ENCODE results near the gene ASNSD1.
"Not testable (repeated sequence)": the region's sequence is repeated elsewhere in the genome, so short reads cannot be mapped to it uniquely, and the experiment has no call there.

The ASNSD1 gene

GRCh38 chr2:189683348-189683747 is 22.1 kb downstream of the ASNSD1 start:
- H3K27me3 ChIP-seq (ENCODE audit: control insufficient read depth, insufficient read depth, low read length, poor library complexity, severe bottlenecking): no peaks in the 10 kb centered on the region
- WGBS, 2 experiments: 92 to 97% methylated on average over 1 of the region's 1 CpG
- no peaks in the 10 kb centered on the region for H3K4me1 ChIP-seq (ENCODE audit: control insufficient read depth, insufficient read depth, low read length)
- no peaks in the 10 kb centered on the region for H3K9me3 ChIP-seq (ENCODE audit: control insufficient read depth, low read length)
- H3K36me3 ChIP-seq (ENCODE audit: control insufficient read depth, insufficient read depth, low read length): no peaks in the 10 kb centered on the region
- H3K4me3 ChIP-seq (ENCODE audit: insufficient read depth, low read depth, low read length): no peak overlapping the region
- no peak overlapping the region for H3K27ac ChIP-seq (ENCODE audit: insufficient read depth, low read depth, low read length, poor library complexity, severe bottlenecking)

DNA sequence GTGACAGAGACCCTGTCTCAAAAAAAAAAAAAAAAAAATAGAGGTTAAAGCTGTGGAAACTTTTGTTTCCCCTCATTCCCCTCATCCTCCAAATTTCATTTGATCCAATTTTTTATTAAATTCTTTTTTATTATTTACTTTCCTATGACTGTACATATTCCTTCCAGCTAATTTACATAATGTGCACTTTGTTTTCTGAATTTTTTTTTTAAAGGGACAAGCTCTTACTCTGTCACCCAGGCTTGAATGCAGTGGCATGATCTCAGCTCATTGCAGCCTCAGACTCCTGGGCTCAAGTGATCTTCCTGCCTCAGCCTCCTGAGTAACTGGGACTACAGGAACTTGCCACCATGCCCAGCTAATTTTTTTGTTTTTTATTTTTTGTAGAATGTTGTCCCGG is 23.6 kb downstream of the ASNSD1 start:
- Histone ChIP-seq H3K9me3 (ENCODE audit: control insufficient read depth, low read length) (no peaks in the 10 kb centered on the region), H3K27ac (ENCODE audit: insufficient read depth, low read depth, low read length, poor library complexity, severe bottlenecking) (no peak overlapping the region), H3K4me1 (ENCODE audit: control insufficient read depth, insufficient read depth, low read length) (no peaks in the 10 kb centered on the region), H3K36me3 (ENCODE audit: control insufficient read depth, insufficient read depth, low read length) (no peaks in the 10 kb centered on the region), H3K27me3 (ENCODE audit: control insufficient read depth, insufficient read depth, low read length, poor library complexity, severe bottlenecking) (no peaks in the 10 kb centered on the region), H3K4me3 (ENCODE audit: insufficient read depth, low read depth, low read length) (no peak overlapping the region)
- WGBS, 2 experiments: 70 to 88% methylated on average over 1 of the region's 1 CpG

DNA sequence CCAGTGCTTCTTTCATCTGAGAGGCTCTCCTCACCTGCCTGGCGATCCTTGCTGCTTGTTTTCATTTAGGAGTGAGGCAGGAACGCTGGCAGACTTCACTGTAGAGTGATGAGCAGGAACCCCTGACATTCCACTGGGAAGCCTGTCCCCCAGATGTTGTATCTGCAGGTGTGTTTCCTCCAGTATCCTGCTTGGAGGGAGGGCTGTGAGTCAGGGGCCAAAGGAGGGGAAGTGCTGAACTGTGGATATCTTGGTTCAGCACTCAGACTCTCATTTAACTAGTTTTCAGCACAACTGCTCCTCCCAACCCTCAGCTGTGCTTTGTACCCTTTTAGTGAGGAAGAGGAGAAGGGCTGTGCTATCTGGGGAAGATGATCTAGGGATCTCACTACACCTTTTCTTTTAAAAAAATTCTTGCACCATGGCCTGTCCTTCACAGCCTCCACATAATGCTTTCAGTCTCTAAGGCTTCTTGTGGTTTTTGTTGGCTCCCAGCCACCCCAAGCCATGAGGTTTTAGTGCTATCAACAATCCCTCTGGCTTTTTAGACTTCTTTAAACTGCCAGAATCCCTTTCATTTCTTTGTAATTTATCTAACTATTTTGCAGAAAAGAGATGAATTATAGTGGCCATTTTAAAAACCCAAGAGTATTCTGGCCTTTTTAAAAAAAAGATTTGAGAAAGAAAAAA is 24.4 kb downstream of the ASNSD1 start:
- no peaks in the 10 kb centered on the region for H3K27me3 ChIP-seq (ENCODE audit: control insufficient read depth, insufficient read depth, low read length, poor library complexity, severe bottlenecking)
- no peak overlapping the region for H3K27ac ChIP-seq (ENCODE audit: insufficient read depth, low read depth, low read length, poor library complexity, severe bottlenecking)
- no peaks in the 10 kb centered on the region for H3K9me3 ChIP-seq (ENCODE audit: control insufficient read depth, low read length)
- H3K36me3 ChIP-seq (ENCODE audit: control insufficient read depth, insufficient read depth, low read length): no peaks in the 10 kb centered on the region
- H3K4me3 ChIP-seq (ENCODE audit: insufficient read depth, low read depth, low read length): no peak overlapping the region
- H3K4me1 ChIP-seq (ENCODE audit: control insufficient read depth, insufficient read depth, low read length): no peaks in the 10 kb centered on the region
- WGBS, 2 experiments: 44 to 67% methylated on average over 2 of the region's 2 CpGs

DNA sequence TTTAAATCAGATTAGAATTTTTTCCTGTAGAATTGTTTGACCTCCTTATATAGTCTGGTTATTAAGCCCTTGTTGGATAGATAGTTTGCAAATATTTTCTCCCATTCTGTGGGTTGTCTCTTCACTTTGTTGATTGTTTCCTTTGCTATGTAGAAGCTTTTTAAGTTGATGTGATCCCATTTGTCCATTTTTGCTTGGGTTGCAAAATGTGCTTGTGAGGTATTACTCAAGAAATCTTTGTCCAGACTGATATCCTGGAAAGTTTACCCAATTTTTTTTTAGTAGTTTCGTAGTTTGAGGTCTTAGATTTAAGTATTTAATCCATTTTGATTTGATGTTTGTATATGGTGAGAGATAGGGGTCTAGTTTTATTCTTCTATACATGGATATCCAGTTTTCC is 26.5 kb downstream of the ASNSD1 start:
- WGBS, 2 experiments: 86 to 88% methylated on average over 1 of the region's 1 CpG
- H3K4me3 ChIP-seq (ENCODE audit: insufficient read depth, low read depth, low read length); H3K27me3 ChIP-seq (ENCODE audit: control insufficient read depth, insufficient read depth, low read length, poor library complexity, severe bottlenecking); H3K36me3 ChIP-seq (ENCODE audit: control insufficient read depth, insufficient read depth, low read length); H3K4me1 ChIP-seq (ENCODE audit: control insufficient read depth, insufficient read depth, low read length); H3K27ac ChIP-seq (ENCODE audit: insufficient read depth, low read depth, low read length, poor library complexity, severe bottlenecking); H3K9me3 ChIP-seq (ENCODE audit: control insufficient read depth, low read length): not testable (repeated sequence)

DNA sequence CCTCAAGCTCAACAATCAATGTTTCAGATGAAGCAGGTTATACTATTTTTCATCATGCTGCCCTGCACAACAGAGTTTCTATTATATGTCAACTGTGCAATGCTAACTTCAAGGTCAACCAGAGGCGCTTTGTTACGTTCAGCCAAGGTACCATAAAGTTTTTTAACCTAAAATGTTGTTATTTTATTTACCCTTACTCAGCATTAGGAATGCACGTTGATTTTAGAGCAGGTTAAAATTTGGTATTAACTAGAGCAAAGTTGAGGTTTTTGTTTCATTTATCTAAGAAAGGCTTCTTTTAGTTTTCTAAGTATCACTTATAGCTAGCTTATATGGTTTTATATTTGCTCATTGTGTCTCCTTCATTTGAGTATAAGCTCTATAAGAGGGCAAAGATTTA is 35.0 kb downstream of the ASNSD1 start:
- Histone ChIP-seq H3K27me3 (ENCODE audit: control insufficient read depth, insufficient read depth, low read length, poor library complexity, severe bottlenecking) (no peaks in the 10 kb centered on the region), H3K4me3 (ENCODE audit: insufficient read depth, low read depth, low read length) (no peak overlapping the region), H3K36me3 (ENCODE audit: control insufficient read depth, insufficient read depth, low read length) (no peaks in the 10 kb centered on the region), H3K9me3 (ENCODE audit: control insufficient read depth, low read length) (no peaks in the 10 kb centered on the region), H3K4me1 (ENCODE audit: control insufficient read depth, insufficient read depth, low read length) (no peaks in the 10 kb centered on the region), H3K27ac (ENCODE audit: insufficient read depth, low read depth, low read length, poor library complexity, severe bottlenecking) (no peak overlapping the region)
- WGBS, 2 experiments: 87 to 100% methylated on average over 1 to 3 of the region's 3 CpGs

GRCh38 chr2:189698020-189698887 is 37.0 kb downstream of the ASNSD1 start:
- Histone ChIP-seq H3K27ac (ENCODE audit: insufficient read depth, low read depth, low read length, poor library complexity, severe bottlenecking) (no peak overlapping the region), H3K9me3 (ENCODE audit: control insufficient read depth, low read length) (no peaks in the 10 kb centered on the region), H3K4me1 (ENCODE audit: control insufficient read depth, insufficient read depth, low read length) (no peaks in the 10 kb centered on the region), H3K27me3 (ENCODE audit: control insufficient read depth, insufficient read depth, low read length, poor library complexity, severe bottlenecking) (no peaks in the 10 kb centered on the region), H3K4me3 (ENCODE audit: insufficient read depth, low read depth, low read length) (no peak overlapping the region), H3K36me3 (ENCODE audit: control insufficient read depth, insufficient read depth, low read length) (no peaks in the 10 kb centered on the region)
- WGBS, 2 experiments: 29 to 38% methylated on average over 6 of the region's 6 CpGs

DNA sequence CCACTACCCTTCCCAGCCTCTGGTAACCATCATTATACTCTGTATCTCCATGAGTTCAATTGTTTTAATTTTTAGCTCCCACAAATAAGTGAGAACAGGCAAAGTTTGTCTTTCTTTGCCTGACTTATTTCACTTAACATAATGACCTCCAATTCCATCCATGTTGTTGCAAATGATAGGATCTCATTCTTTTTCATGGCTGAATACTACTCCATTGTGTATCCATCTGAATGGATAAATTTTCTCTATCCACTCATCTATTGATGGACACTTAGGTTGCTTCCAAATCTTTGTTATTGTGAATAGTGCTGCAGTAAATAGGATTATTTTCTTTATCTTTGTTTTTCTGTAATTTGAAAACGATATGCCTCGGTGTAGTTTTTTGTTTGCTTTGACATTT is 39.4 kb downstream of the ASNSD1 start:
- Histone ChIP-seq H3K27ac (ENCODE audit: insufficient read depth, low read depth, low read length, poor library complexity, severe bottlenecking) (no peak overlapping the region), H3K36me3 (ENCODE audit: control insufficient read depth, insufficient read depth, low read length) (no peaks in the 10 kb centered on the region), H3K4me3 (ENCODE audit: insufficient read depth, low read depth, low read length) (no peak overlapping the region), H3K9me3 (ENCODE audit: control insufficient read depth, low read length) (no peaks in the 10 kb centered on the region), H3K27me3 (ENCODE audit: control insufficient read depth, insufficient read depth, low read length, poor library complexity, severe bottlenecking) (no peaks in the 10 kb centered on the region), H3K4me1 (ENCODE audit: control insufficient read depth, insufficient read depth, low read length) (no peaks in the 10 kb centered on the region)
- 44 to 50% methylated on average over 2 of the region's 2 CpGs for WGBS, 2 experiments

DNA sequence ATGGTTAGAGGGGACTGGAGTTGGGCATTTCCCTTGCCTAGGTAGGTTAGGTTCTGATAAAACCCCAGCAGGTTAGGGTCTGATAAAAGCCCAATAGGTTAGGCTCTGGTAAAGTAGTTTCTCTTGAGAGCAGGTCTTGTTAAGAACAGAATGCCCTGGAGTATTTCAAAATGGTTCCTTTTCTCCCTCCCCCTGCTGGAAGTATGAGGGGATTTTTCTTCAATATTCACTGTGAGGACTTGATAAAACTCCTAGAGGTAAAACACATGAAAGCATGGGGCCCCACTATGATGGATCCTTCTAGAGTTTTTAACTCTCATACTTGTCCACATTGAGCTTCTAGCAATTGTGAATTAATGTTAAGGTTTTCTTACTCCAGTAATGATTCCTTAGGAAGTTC is 40.8 kb downstream of the ASNSD1 start:
- no peak overlapping the region for H3K27ac ChIP-seq (ENCODE audit: insufficient read depth, low read depth, low read length, poor library complexity, severe bottlenecking)
- no peak overlapping the region for H3K4me3 ChIP-seq (ENCODE audit: insufficient read depth, low read depth, low read length)
- no peaks in the 10 kb centered on the region for H3K9me3 ChIP-seq (ENCODE audit: control insufficient read depth, low read length)
- no peaks in the 10 kb centered on the region for H3K4me1 ChIP-seq (ENCODE audit: control insufficient read depth, insufficient read depth, low read length)
- H3K27me3 ChIP-seq (ENCODE audit: control insufficient read depth, insufficient read depth, low read length, poor library complexity, severe bottlenecking): no peaks in the 10 kb centered on the region
- no peaks in the 10 kb centered on the region for H3K36me3 ChIP-seq (ENCODE audit: control insufficient read depth, insufficient read depth, low read length)

DNA sequence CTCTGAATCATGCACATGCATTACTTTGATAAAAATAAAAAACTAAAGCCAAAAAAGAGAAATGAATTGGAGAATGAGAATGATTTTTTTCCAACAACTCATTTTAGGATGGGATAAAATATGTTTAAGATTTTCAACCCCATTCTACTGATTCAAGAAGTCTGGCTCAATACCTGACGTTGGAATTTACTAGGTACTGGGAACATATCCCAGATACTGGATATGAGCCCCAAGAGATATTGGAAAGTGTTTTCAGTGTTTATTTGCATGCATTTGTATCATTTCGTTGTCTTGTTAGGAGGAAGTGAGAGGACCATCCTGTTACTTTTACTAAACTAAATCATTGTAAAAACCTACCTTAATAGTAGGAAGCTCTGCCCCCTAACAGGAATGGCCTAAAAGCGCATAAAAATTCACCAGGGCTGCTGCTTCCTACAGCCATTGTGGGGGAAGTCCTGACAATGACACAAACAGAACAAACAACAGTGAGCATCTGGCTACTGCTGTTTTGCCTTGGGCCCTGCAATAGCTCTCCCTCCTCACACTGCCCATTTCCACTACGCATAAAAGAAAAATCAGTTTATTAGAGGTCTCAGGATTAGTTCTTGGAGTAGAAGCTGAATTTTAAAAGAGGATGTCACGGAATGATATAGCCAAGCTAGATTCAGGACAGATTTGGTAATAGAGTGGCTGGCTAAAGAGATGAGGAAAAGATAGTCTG is 48.4 kb downstream of the ASNSD1 start:
- Histone ChIP-seq H3K27ac (ENCODE audit: insufficient read depth, low read depth, low read length, poor library complexity, severe bottlenecking) (no peak overlapping the region), H3K36me3 (ENCODE audit: control insufficient read depth, insufficient read depth, low read length) (no peaks in the 10 kb centered on the region), H3K9me3 (ENCODE audit: control insufficient read depth, low read length) (no peaks in the 10 kb centered on the region), H3K4me3 (ENCODE audit: insufficient read depth, low read depth, low read length) (no peak overlapping the region), H3K27me3 (ENCODE audit: control insufficient read depth, insufficient read depth, low read length, poor library complexity, severe bottlenecking) (no peaks in the 10 kb centered on the region), H3K4me1 (ENCODE audit: control insufficient read depth, insufficient read depth, low read length) (no peaks in the 10 kb centered on the region)
- 84 to 90% methylated on average over 4 to 5 of the region's 5 CpGs for WGBS, 2 experiments

DNA sequence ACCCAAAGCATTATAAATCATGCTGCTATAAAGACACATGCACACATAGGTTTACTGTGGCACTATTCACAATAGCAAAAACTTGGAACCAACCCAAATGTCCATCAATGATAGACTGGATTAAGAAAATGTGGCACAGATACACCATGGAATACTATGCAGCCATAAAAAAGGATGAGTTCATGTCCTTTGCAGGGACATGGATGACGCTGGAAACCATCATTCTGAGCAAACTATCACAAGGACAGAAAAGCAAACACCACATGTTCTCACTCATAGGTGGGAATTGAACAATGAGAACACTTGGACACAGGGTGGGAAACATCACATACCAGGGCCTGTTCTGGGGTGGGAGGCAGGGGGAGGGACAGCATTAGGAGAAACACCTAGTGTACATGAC is 56.3 kb downstream of the ASNSD1 start:
- not testable (repeated sequence) for H3K36me3 ChIP-seq (ENCODE audit: control insufficient read depth, insufficient read depth, low read length); H3K4me3 ChIP-seq (ENCODE audit: insufficient read depth, low read depth, low read length); H3K27me3 ChIP-seq (ENCODE audit: control insufficient read depth, insufficient read depth, low read length, poor library complexity, severe bottlenecking); H3K9me3 ChIP-seq (ENCODE audit: control insufficient read depth, low read length); H3K27ac ChIP-seq (ENCODE audit: insufficient read depth, low read depth, low read length, poor library complexity, severe bottlenecking); H3K4me1 ChIP-seq (ENCODE audit: control insufficient read depth, insufficient read depth, low read length)
- WGBS, 2 experiments: 69 to 100% methylated on average over 1 of the region's 1 CpG

All from ectodermal cell (in vitro differentiated cells).